ENCODE measurements around the gene SRPRB.

DNA sequence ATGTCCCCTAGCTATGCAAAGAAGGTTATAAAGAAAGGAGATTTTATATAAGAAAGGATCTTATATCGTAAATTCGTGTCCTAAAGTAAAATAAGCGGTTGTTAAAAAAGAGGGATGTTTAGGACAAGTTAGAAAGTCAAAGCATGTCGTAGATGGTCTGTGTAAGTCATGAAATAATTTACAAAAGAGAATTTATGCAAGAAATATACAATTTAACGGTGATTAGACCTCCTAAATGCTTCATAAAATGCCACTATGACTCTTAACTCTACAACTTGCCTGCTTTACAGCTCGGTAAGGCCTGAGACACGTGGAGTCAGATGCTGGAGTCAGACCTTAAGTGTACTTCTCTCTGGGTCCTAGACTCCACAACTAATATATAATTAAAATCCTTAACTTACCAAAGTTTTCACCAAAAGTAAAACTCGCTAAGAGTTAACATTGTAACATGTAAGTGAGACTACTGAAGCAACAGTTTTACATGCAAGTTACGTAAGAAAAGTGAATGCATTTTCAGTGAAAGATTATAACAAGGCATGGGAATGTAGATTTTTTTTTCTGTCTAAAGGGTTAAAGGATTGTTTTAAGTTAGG, 13.3 kb upstream of the SRPRB start:
- TF ChIP-seq CTCF (IDR thresholded peaks at IDR 0.05) (no peak), EP300 (IDR thresholded peaks at IDR 0.05) (no peak)
